BE2C (cell line): Measurements from ENCODE around the gene OGDHL.

Experiments used
- DNase-seq: peaks from one replicate; pipeline ENCODE4 v3.0.0-alpha.2; 2020
- H3K27me3 ChIP-seq: fragments of 250-450 bp; sonication (Bioruptor Pico); 2 replicates; pipeline ENCODE4 v1.5.1; 2020; ENCODE audit warnings: mild to moderate bottlenecking
- H3K36me3 ChIP-seq: fragments of 250-450 bp; sonication (Bioruptor Pico); 2 replicates; pipeline ENCODE4 v1.5.1; 2020; ENCODE audit warnings: mild to moderate bottlenecking
- H3K4me1 ChIP-seq: fragments of 250-450 bp; sonication (Bioruptor Pico); 2 replicates; pipeline ENCODE4 v1.5.1; 2020
- H3K4me3 ChIP-seq: 2 replicates; pipeline ENCODE4 v1.5.1; 2011; ENCODE audit warnings: low read depth, low read length
- H3K9me3 ChIP-seq: fragments of 250-450 bp; sonication (Bioruptor Pico); 2 replicates; pipeline ENCODE4 v1.5.1; 2020
- TF ChIP-seq, protein P1 (sequence below): IDR thresholded peaks from 2 replicates; pipeline ENCODE4 v1.5.1; 2012; ENCODE audit warnings: mild to moderate bottlenecking, low read depth, low read length

OGDHL gene

GRCh38 chr10:49752584-49752983, 9.5 kb downstream of the OGDHL start:
- peaks cover 74% of the 10 kb centered on the region for H3K36me3 ChIP-seq
- TF ChIP-seq, protein P1, sequence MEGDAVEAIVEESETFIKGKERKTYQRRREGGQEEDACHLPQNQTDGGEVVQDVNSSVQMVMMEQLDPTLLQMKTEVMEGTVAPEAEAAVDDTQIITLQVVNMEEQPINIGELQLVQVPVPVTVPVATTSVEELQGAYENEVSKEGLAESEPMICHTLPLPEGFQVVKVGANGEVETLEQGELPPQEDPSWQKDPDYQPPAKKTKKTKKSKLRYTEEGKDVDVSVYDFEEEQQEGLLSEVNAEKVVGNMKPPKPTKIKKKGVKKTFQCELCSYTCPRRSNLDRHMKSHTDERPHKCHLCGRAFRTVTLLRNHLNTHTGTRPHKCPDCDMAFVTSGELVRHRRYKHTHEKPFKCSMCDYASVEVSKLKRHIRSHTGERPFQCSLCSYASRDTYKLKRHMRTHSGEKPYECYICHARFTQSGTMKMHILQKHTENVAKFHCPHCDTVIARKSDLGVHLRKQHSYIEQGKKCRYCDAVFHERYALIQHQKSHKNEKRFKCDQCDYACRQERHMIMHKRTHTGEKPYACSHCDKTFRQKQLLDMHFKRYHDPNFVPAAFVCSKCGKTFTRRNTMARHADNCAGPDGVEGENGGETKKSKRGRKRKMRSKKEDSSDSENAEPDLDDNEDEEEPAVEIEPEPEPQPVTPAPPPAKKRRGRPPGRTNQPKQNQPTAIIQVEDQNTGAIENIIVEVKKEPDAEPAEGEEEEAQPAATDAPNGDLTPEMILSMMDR, result no peak
- no peak overlapping the region for H3K4me3 ChIP-seq
- peaks cover 10% of the 10 kb centered on the region for H3K4me1 ChIP-seq
- H3K27me3 ChIP-seq, result no peaks in the 10 kb centered on the region
- DNase-seq, result no peak
- no peaks in the 10 kb centered on the region for H3K9me3 ChIP-seq

DNA sequence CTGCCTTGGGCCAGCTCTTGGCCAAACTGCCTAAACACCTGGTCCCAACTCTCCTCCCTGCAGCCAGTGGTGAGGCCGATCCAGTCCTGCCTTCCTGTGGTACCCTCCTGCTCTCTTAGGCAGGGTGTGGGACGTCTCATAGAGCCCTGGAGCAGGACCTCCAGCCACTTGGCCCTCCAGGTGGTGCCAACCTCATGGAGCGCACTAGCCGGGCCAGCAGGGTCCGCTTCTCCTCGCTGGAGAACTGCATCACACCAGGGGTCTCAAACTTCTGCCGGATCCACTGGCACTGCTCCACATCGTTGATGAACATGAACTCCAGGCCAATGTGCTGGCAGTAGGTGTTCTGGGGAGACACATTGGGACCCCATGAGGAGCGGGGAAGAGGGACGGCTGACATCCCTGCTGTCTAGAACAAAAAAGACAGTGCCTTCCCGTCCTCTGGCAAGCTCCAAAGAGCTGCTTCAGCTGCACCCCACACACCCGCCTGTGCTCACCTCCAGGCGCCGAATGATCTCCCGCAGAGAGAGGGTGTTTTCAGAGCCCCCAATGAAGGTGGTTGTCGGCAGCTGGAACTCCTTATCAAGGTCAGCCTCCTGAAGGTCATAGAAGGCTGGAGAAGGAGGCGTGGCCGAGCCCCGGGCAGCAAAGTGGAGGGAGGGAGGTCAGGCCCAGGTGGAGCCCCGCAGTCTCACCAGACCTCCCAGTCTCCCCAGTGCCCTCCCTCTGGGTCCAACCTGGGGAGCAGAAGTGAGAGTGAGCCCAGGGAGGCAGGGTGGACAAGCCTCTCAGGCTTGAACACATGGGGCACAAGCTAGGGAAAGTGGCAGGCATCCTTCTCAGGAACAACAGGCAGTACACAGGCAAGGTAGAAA, 10.2 kb downstream of the OGDHL start:
- no peaks in the 10 kb centered on the region for H3K9me3 ChIP-seq
- TF ChIP-seq, protein P1, result no peak
- DNase-seq, result no peak
- peaks cover 10% of the 10 kb centered on the region for H3K4me1 ChIP-seq
- peaks cover 74% of the 10 kb centered on the region for H3K36me3 ChIP-seq
- no peaks in the 10 kb centered on the region for H3K27me3 ChIP-seq
- no peak overlapping the region for H3K4me3 ChIP-seq

GRCh38 chr10:49751216-49751615, 10.9 kb downstream of the OGDHL start:
- TF ChIP-seq, protein P1, result no peak

GRCh38 chr10:49750546-49750945, 11.6 kb downstream of the OGDHL start:
- no peaks in the 10 kb centered on the region; the same call in 1 of the 2 replicates for H3K4me1 ChIP-seq
- TF ChIP-seq, protein P1, result no peak
- no peak for DNase-seq
- no peaks in the 10 kb centered on the region for H3K9me3 ChIP-seq
- H3K36me3 ChIP-seq, result peaks cover 76% of the 10 kb centered on the region
- H3K4me3 ChIP-seq, result no peak overlapping the region
- H3K27me3 ChIP-seq, result no peaks in the 10 kb centered on the region

More at GRCh38 chr10:49751216-49751615, 10.9 kb downstream of the OGDHL start:
- Histone ChIP-seq H3K4me1 (peaks cover 7% of the 10 kb centered on the region), H3K36me3 (peaks cover 76% of the 10 kb centered on the region), H3K4me3 (no peak overlapping the region), H3K9me3 (no peaks in the 10 kb centered on the region), H3K27me3 (no peaks in the 10 kb centered on the region)
- DNase-seq, result no peak

DNA sequence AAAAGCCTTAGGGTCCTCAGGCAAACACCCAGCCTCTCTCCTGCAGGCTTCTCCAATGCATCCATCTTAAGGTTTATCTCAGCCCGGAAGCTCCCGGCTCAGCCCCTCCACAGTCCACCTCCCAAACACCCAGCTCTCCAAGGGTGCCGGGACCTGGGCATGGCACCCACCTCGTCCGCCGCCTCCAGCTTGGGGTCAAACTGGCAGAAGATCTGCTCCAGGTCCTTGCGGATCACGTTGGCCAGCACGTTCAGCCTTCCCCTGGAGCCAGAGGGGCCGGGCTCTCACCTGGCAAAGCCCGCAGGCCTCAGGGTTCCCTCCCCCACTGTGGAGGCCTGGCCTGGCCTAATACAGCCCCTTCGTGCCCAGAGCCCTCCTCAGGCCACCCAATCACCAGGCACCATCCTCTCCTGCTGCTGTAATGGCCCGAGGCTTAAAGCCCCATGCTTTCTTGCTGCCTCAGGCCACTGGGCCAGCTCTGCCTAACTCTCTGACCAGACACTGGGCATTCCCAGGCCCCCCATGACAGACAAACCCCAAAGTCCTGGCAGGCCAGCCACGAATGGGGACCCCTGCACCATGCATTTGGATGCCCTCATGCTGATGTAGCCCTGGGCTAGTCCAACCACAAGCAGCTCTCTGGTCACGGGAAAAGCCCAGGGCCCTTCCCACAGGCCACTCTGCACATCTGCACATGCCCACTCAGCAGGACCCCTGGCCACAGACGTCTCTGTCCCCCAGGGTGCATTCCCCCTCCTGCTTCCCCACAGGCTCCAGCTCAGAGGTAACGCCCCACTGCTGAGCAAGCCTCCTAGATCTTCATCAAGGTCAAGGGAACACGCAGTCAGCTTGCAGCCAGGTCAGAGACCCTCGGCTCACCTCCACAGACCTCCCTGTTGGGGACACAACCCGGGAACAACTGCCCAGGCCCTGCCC, 12.3 kb downstream of the OGDHL start:
- Histone ChIP-seq H3K9me3 (no peaks in the 10 kb centered on the region), H3K36me3 (peaks cover 76% of the 10 kb centered on the region), H3K4me3 (no peak overlapping the region), H3K4me1 (no peaks in the 10 kb centered on the region), H3K27me3 (no peaks in the 10 kb centered on the region)
- TF ChIP-seq, protein P1, result no peak
- no peak for DNase-seq
